ENCODE results near the gene SYT2.
"Not testable (repeated sequence)": the region's sequence is repeated elsewhere in the genome, so short reads cannot be mapped to it uniquely, and the experiment has no call there.

SYT2 gene

GRCh38 chr1:202619505-202619904, 90.7 kb downstream of the SYT2 start:
- DNase-seq, result no peak

- DNase-seq, result not testable (repeated sequence)
These were observed 91.2 kb downstream of the SYT2 start for GRCh38 chr1:202619012-202619411.

DNA sequence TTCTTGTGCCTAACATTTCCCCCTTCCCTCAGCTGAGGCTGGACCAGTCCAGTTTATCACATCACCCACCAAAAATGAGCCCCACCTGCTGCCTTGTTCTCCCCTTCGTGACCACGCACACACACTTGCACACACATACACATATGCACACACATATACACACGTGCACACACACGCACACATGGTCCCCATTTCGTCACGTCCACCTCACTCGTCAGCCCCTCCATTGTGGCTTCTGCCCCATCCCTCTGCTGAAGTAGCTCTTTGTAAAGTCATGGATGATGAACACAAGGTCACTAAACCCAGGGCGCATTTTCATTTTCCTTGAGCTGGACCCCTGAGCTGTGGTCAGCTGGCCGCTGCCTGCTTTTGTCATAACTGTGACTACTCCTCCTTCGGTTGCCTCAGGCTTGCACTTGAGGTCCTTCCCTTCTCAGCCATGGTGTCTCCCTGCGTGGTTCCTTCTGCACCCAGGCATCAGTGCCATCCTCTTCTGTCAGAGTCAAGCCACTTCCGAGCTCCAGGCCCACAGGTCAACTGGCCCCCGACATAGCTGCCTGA, 93.8 kb downstream of the SYT2 start:
- DNase-seq, result no peak

GRCh38 chr1:202615501-202616354, 94.5 kb downstream of the SYT2 start:
- DNase-seq, result no peak

DNA sequence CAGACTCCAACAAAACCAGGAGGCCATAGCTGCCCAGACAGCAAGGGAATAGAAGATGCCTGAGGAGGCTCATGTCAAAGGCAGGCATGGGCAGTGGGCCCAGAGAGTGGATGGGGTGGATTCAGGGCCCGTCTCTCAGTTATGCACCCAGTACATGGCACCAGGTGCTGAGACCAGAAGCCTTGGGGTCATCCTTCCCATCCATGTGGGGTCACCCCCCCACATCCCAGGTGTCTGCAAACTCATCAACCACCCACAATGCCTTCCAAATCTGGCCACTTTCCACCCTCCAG, 95.1 kb downstream of the SYT2 start:
- not testable (repeated sequence) for DNase-seq

DNA sequence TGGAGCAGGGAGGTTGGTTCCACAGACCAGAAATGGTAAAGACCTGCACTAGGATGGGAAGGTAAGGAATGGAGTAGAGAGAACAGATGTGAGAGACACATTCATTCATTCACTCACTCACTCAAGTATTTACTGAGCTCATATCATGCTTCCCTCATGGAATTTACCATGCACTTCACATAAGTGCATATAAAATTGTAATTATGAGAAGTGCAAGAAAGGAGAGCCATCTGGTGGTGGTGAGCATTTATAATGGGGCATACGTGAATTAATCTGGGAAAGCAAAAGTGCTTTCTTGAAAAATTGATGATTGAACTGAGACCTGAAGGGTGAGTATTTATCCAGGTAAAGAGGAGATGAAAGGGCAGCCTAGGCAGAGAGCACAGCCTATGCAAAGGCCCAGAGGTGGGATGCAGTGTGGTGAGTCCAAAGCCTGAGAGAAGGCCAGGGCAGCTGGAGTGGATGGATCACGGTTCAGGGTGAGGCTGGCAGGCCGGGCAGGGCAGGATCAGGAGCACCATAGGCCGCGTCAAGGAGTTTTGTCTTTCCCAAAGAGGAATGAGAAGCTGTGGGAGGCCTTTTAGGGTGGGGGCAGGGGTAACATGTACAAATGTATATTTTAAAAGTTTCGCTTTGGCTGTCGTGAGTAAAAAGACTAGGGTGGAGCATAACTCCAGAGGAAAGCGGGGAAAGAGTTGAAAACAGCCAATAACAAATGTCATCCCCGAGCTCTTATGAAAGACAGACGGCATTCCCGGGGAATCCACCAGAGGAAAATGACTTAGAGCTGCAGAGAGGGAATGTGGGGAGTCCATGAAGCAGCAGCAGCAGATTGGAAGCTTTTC, 95.7 kb downstream of the SYT2 start:
- not testable (repeated sequence) for DNase-seq

GRCh38 chr1:202613571-202613970, 96.7 kb downstream of the SYT2 start:
- DNase-seq, result no peak

DNA sequence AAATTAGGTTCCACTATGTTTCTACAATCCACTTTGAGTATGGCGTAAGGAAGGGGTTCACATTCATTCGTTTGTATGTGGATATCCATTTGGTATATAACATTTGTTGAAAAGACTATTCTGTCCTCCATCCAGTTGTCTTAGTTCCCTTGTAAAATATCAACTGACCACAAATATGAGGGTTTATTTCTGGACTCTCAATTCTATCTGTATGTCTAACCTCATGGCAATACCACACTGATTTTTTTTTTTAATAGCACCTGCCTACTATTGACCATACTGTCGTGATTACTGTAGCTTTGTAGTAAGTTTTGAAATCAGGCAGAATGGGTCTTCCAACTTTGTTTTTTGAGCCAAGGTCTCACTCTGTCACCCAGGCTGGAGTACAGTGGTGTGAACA, 98.2 kb downstream of the SYT2 start:
- DNase-seq, result not testable (repeated sequence)

DNA sequence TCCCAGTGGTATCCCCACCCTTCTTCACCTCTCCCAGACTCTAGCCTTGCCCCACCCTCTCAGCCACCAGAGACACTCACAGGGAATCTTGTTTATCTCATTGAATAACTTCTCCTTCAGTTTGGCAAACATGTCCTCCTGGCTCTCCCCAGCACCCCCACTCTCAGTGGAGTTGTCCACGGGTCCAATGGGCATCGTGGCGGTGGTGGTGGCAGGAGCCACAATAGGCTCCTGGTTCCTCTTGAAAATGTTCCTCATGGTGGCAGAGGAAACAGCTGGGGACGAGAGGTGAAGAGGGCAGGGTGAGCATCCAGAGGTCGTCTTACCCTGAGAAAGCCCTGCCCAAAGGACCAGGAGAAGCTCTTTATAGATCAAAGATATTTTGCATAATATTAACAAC, 104.7 kb downstream of the SYT2 start:
- no peak for DNase-seq

- DNase-seq, result no peak
These were observed 106.8 kb downstream of the SYT2 start for GRCh38 chr1:202603435-202603834.

DNA sequence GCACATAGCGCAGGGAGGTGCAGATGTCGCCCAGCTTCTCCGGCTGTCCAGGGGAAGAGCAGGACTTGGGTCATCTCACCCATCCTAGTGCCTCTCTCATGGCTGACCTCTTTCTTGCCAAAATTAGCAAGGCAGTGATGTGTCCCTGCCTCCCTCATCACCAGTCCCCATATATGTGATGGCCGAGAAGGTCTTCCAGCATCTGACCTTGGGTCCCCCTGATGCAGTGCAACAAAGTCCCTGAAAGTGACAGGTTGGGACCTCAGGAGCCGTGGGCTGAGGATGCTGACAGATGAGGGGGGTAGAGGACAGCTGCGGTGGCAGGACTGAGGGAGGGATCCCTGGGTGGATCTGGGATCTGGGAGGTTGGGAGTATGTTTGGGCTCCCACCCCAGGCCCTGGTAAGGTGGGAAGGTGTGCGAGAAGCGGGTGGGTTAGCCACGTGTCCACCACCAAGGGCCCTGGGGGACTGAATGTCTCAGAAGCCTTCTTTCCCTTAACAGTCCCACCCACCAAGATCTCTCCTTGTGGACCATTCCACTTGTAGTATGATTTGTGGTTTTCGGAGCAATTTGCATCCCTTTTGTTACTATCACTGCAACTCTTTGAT, 109.7 kb downstream of the SYT2 start:
- DNase-seq, result no peak

GRCh38 chr1:202599669-202600431, 110.4 kb downstream of the SYT2 start:
- DNase-seq, result no peak

- no peak for DNase-seq
These were observed 113.0 kb downstream of the SYT2 start for GRCh38 chr1:202597090-202597761.

- no peak for DNase-seq
These were observed 113.6 kb downstream of the SYT2 start for GRCh38 chr1:202596638-202597037.

- no peak for DNase-seq
These were observed 116.4 kb downstream of the SYT2 start for GRCh38 chr1:202593845-202594244.

GRCh38 chr1:202592146-202592545, 118.1 kb downstream of the SYT2 start:
- DNase-seq, result no peak

DNA sequence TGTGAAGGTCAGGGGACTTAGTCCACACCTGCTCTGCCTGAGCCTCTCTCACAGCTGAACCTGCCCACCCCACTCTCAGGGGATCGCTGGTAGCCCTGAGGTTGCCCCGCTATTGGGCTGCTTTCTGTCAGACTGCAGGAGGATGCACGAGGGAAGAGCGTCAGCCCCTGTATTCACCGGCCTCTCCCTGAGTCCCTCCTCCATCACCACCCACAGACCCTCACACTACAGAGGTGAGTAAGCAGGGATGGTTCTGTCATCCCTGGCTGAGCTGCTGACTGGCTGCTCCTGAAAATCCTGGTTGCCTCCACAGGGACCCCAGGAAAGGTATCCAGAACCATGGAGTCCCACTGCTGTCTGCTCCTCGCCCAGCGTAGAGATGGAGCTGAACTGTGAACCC, 118.7 kb downstream of the SYT2 start:
- no peak for DNase-seq

- no peak for DNase-seq
These were observed 119.3 kb downstream of the SYT2 start for GRCh38 chr1:202590975-202591411.

DNA sequence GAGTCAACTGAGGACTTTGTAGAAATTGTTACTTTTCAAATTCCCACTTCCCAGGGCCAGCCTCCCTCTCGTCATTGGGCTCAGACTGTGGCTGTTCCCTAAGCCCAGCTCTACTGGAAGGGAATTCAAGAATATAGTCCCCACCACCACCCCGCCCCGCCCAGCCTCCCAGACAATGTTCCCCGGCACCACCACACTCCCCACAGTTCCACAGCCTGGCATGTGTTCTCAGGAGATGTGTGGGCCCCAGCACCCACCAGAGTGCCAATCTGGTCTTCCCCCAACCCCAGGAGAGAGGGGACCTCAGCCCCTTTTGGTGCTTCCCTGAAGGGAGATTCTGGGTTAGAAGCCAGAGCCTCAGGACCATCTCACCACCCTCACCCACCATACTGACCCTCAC, 120.1 kb downstream of the SYT2 start:
- no peak for DNase-seq

DNA sequence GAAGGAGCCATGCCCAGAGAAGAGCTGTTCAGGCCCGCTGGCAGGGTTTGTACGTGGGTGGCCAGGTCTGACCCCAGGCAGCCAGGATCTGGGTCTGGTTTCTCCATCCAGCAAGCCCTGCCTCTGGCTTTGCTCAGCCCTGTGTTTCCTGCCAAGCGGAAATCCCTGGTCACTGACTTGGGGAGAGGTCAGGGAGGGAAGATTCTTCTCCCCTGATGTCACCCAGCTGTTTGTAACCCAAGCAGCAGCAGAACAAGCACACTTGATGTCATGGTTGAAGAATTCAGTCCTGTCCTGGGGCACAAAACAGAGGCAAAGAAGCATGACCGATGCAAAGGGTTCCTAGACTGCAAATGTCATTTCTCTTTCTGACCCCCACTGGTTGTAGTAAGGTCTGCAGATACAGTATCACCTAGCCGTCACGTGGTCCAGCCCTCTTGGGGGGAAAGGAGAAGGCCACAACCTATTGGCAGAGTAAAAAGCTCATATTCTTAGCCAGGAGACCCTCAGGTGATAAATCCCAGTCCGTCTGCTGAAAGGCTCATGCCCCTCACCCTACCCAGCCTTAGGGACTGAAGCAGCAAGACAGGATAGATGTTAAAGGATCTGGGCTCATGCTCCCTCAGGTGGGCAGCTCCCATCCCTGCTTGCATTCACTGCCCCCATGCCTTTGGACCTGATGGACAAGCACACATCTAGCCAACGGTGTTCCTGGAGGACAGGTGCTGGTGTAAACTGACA, 120.9 kb downstream of the SYT2 start:
- DNase-seq, result no peak

GRCh38 chr1:202588503-202589189, 121.6 kb downstream of the SYT2 start:
- DNase-seq, result no peak
